ENCODE data around the gene WDR74. TPM values are rescaled to one million over a fixed set of nuclear protein-coding genes. Genes with fewer than 3 reads are reported as not detected.

The WDR74 gene
- total and polyA plus RNA-seq, 2 donors (not counting 1 experiment from before 2014, with no cell fraction given), result 122 to 131 TPM

- DNase-seq (no peak), ATAC-seq (ENCODE audit: low read depth) (no peak)
- peaks cover 14 to 33% of the 10 kb centered on the region in 2 donors for H3K4me1 ChIP-seq (ENCODE audit: control insufficient read depth in 2 of 2, insufficient read depth in 2 of 2, low read length in 2 of 2)
- H2AFZ ChIP-seq (ENCODE audit: insufficient read depth, low read depth, low read length, poor library complexity, severe bottlenecking), result peak overlapping the region; percentile 92
- ChIA-PET CTCF (interaction anchor here (0.8 to 2.4 kb wide), 10 partner anchors 10 to 115 kb away, joined by 3 to 9 read pairs (median 4); partner anchors contain the start of genes HNRNPUL2, SLC3A2 and STX5), POLR2A (interaction anchor here (0.6 to 5.0 kb wide), 21 partner anchors 9 to 251 kb away, joined by 3 to 159 read pairs (median 6); partner anchors contain the start of genes BSCL2, GNG3, HNRNPUL2 and INTS5)
- 5% methylated on average over 26 of the region's 30 CpGs for WGBS (ENCODE audit: insufficient coverage)
- H3K9me3 ChIP-seq (ENCODE audit: control extremely low read depth in 1 of 3, control insufficient read depth in 2 of 3, insufficient read depth in 1 of 3, low read length in 2 of 3), result no peaks in the 10 kb centered on the region
- no peaks in the 10 kb centered on the region for H3K27me3 ChIP-seq (replicated peaks in 1 of 4; ENCODE audit: control extremely low read depth in 1 of 4, control insufficient read depth in 3 of 4, insufficient read depth in 4 of 4, low read length in 3 of 4)
- Mint-ChIP-seq H3K4me3 (no peak overlapping the region), H3K4me1 (peaks cover 18% of the 10 kb centered on the region), H3K9me3 (ENCODE audit: insufficient read depth) (no peaks in the 10 kb centered on the region), H3K27me3 (no peaks in the 10 kb centered on the region), H3K27ac (no peak overlapping the region)
- no peaks in the 10 kb centered on the region for H4K20me1 ChIP-seq (ENCODE audit: control insufficient read depth, insufficient read depth, low read length, poor library complexity, severe bottlenecking)
- intact Hi-C loops (cut with micrococcal nuclease), result loop anchor here (1.0 to 5.0 kb wide), 4 partner anchors 13 to 285 kb away; partner anchors contain the start of genes TUT1 and ZBTB3
- H3K9ac ChIP-seq (ENCODE audit: low read length), result peak overlapping the region; percentile 99
- H3K4me3 ChIP-seq (ENCODE audit: control extremely low read depth in 1 of 5, extremely low read depth in 1 of 5, insufficient read depth in 1 of 5, low read depth in 2 of 5, low read length in 4 of 5), result peak overlapping the region; percentile 61 to 97 (median 91)
- H3K27ac ChIP-seq (ENCODE audit: low read length in 2 of 2), result peak overlapping the region; percentile 99 to 100
- H3K79me2 ChIP-seq (ENCODE audit: control insufficient read depth, insufficient read depth, low read length), result peaks cover 21% of the 10 kb centered on the region
- TF ChIP-seq CTCF (IDR thresholded peaks at IDR 0.05), result no peak
- no peak for TF ChIP-seq EZH2 (IDR thresholded peaks at IDR 0.05; ENCODE audit: borderline replicate concordance, insufficient read depth, low read depth, low read length, poor library complexity, severe bottlenecking)
- H3K4me2 ChIP-seq (replicated peaks; ENCODE audit: low read depth, low read length, poor library complexity, severe bottlenecking), result peak overlapping the region; percentile 74
- peaks cover 0 to 6% of the 10 kb centered on the region in 2 experiments for H3K36me3 ChIP-seq (replicated peaks in 1 of 2; ENCODE audit: control extremely low read depth in 1 of 2, control insufficient read depth in 1 of 2, extremely low read depth in 1 of 2, insufficient read depth in 2 of 2, low read length in 1 of 2)
Observed at GRCh38 chr11:62842171-62842741, 2.9 kb upstream of the WDR74 start.
